GM23248 (cell line): ENCODE measurements around the gene SLC33A1.

Experiments used
- EZH2 ChIP-seq: fragments of 200-600 bp; sonication (generic); IDR thresholded peaks from 2 replicates; pipeline ENCODE4 v1.6.1; 2018; ENCODE audit warnings: antibody characterized with exemption, mild to moderate bottlenecking; ENCODE audit not compliant: insufficient read depth, poor library complexity, severe bottlenecking
- EZH2phosphoT487 ChIP-seq: fragments of 200-600 bp; sonication (generic); IDR thresholded peaks from 2 replicates; pipeline ENCODE4 v1.6.1; 2018; ENCODE audit warnings: antibody characterized with exemption, moderate library complexity, mild to moderate bottlenecking, low read depth; ENCODE audit not compliant: insufficient read depth

DNA sequence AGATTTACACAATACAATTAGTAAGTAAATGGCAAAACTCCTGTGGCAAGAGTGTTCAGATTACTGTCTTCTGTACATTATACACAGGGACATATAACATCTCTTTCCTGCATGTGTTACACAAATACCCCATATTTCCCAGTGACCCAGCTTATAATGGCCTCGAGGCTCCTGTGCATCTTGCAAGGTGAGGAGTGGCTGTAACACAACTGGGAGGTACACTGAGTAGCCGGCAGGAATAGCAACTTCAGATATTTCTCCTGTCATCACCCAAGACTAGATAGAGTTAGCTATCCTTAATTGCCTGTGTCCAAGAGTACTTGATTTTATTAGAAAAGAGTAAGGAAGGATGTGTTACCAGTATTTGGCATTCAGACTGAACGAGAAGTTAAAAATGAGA, 21.8 kb upstream of the SLC33A1 start:
- TF ChIP-seq EZH2, result no peak
- no peak for TF ChIP-seq EZH2phosphoT487
